NCI-H2107 treated with DMSO at 0.1 percent for 48 hours (cell line): ENCODE measurements around the gene OR2M4.
"Not testable (repeated sequence)": the region's sequence is repeated elsewhere in the genome, so short reads cannot be mapped to it uniquely, and the experiment has no call there.

Source experiments
- DNase-seq: peaks from one replicate; lab custom pipeline; 2025; ENCODE audit not compliant: unreplicated experiment; lab: John Stamatoyannopoulos, UW

Gene OR2M4, protein sequence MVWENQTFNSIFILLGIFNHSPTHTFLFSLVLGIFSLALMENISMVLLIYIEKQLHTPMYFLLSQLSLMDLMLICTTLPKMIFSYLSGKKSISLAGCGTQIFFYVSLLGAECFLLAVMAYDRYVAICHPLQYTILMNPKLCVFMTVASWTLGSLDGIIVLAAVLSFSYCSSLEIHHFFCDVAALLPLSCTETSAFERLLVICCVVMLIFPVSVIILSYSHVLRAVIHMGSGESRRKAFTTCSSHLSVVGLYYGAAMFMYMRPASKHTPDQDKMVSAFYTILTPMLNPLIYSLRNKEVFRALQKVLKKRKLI

DNA sequence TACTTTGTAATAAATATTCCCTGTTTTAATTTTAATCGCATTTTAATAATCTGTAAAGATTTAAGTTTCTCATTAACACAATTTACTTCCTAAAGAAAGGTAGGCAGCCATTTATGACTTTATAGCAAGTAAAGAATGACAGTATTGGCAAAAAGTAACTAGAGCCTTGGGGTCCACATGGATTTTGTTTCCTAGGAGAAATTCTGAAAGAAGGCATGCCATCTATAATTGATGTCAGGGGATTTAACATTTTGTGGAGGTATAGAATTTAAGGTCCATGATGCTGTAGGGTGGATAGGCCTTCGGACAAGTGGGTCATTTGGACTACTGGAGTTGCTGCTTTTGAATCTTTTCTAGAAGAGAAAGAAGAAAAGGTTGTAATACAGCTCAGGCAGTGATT, at the start of gene OR2M4:
OR2M4 (plus strand) TSS at position 301 of the 400 bp plus-strand sequence. CDS start 7,512 bp downstream, outside the sequence.
- DNase-seq = no peak

DNA sequence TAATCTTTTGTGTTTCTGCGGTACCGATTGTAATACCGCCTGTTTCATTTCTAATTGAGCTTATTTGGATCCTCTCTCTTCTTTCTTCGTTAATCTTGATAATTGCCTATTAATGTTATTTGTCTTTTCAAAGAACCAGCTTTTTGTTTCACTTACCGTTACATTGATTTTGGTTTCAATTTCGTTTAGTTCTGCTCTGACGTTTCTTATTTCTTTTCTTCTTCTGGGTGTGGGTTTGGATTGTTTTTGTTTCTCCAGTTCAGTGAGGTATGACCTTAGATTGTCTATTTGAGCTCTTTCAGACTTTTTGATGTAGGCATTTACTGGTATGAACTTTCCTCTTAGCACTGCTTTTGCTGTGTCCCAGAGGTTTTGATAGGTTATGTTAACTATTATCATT, 47.2 kb upstream of the OR2M4 start:
- no peak for DNase-seq

DNA sequence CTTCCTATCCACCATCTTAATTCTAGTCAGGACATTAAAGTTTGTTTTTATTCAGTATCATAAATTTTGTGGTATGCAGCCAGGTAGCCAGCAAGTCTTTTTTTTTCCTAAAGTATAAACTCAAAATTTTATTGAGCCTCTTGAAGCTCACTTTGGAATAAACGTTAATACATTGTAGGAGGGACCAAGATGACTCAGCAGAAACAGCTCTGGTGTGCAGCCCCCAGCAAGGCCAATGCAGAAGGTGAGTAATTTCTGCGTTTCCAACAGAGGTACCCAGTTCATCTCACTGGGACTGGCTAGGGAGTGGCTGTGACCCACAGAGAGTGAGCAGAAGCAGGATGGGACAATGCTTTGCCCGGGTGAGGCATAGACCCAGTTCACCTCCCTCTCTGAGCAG, 43.9 kb upstream of the OR2M4 start:
- no peak for DNase-seq

DNA sequence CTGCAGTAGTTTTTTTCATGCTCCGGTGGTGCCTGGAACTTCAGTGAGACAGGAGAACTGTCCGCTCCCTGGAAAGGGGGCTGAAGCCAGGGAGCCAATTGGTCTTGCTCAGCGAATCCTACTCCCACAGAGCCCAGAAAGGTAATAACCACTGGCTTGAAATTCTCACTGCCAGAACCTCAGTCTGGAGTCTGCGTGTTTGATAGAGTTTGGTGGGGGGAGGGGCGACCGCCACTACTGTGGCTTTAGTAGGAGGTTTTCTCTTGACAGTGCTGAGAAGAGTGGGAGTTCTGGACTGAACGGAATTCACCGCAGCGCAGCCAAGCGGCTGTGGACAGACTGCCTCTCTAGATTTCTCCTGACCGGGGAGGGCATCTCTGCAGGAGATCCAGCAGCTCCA, 42.2 kb upstream of the OR2M4 start:
- no peak for DNase-seq

DNA sequence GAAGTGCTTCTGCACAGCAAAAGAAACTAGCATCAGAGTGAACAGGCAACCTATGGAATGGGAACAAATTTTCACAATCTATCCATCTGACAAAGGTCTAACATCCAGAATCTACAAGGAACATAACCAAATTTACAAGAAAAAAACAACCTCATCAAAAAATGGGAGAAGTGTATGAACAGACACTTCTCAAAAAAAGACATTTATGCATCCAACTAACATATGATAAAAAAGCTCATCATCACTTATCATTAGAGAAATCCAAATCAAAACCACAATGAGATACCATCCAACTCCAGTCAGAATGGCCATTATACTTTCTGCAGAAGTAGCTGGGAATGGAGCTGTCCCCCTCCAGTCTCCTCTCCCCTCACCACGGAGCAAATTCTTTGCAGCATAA, 37.1 kb upstream of the OR2M4 start:
- DNase-seq = no peak

DNA sequence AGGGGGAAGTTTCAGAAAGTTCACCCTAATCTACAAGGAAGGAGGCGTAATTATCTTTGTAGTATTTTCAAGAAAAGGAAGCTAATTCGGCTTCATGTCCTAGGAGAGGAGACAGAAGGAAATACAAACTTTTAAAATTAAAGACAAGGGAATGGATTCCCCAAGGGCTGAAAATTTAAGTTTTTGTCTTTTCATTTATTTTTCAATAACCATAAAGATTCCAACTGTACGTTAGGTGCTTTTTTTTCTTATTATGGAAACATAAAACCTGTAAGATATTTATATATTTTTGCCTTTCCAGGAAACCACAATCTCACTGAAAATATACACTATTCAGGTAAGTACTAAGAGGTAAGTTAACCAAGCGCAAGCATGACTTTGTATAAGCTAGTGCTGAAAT, 34.3 kb upstream of the OR2M4 start, which contains the start of gene OR2M3:
OR2M3 (plus strand) TSS at position 301 of the 400 bp plus-strand sequence. CDS start 5,803 bp downstream, outside the sequence.
- DNase-seq = no peak

DNA sequence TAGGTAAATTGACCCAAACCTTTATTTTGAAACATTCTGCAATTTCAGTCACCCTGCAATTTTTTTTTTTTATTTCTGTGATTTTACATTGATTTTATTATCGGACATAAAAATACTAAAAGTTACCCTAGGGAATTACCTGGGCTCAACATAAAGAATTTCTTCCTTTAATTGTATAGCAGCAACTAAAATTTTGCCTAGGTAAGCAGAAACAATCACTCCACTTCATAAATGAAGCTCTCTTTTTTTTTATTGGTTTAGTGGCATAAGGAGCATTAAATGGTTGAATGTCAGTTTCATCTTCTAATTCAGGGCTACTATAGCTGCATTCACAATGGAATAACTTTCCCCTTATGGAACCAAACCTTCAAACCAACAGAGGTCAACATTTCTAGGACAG, 15.3 kb upstream of the OR2M4 start:
- DNase-seq = no peak

DNA sequence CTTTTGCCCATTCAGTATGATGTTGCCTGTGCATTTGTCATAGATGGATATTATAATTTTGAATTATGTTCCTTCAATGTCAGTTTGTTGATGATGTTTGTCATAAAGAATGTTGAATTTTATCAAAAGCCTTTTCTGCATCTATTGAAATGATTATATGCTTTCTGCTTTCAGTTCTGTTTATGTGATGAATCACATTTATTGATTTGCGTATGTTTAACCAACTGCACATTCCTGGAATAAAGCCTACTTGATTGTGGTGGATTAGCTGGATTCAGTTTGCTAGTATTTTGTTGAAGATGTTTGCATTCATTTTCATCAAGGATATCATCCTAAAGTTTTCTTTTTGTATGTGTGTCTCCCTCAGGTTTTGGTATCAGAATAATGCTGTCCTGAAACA, 5.7 kb upstream of the OR2M4 start:
- no peak for DNase-seq

DNA sequence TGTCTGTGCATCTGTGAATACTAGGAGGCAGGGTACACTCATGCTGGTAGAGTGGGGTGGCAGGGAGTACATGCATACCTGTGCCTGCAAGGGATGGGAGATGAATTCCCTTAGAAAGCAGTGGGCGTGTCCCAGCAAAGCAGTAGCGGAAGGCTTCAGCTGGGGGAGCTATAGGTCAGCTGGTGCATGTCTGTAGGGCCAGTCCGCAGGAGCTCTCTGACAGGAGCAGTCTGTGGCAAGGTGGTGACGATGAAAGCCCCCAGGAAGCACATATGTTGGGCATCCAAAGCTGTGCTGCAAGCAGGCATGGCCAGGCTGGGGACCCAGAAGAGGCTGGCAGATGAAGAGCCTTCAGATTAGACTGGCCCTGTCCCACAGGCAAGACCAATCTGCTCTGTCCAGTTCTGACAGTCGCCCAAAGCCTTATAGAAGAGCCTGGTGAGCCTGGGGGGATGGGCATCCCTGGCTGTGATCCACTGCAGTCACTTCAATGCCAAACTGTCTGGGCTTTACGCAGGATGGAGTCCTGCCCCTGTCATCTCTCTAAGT, 1.8 kb upstream of the OR2M4 start:
- DNase-seq = no peak

DNA sequence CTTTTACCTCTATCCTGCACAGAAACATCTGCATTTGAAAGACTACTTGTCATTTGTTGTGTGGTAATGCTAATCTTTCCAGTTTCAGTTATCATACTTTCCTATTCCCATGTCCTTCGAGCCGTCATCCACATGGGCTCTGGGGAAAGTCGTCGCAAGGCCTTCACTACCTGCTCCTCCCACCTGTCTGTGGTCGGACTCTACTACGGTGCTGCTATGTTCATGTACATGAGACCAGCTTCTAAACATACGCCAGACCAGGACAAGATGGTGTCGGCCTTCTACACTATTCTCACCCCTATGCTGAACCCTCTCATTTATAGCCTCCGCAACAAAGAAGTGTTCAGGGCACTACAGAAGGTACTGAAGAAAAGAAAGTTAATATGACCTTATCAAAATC, 8.3 kb downstream of the OR2M4 start:
- DNase-seq = no peak

DNA sequence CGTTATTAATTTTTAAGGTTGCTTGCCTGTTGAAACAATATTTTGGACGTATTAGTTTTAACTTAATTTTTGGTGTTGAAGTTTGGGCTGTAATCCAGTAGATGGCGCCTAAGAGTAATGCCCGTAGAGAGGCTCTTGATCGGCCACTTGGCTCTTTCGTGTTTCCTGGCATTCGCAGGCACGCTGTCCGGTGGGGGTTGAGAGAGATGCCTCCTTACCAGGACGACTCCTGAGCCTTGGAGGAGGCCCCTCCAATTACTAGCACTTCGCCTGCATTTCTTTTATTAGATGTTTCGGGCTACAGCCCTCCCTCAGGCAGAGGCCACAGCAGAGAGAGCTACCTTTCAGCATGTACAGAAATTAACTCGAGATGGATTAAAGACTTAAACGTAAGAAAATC, 12.0 kb downstream of the OR2M4 start:
- DNase-seq = peak; percentile 29

DNA sequence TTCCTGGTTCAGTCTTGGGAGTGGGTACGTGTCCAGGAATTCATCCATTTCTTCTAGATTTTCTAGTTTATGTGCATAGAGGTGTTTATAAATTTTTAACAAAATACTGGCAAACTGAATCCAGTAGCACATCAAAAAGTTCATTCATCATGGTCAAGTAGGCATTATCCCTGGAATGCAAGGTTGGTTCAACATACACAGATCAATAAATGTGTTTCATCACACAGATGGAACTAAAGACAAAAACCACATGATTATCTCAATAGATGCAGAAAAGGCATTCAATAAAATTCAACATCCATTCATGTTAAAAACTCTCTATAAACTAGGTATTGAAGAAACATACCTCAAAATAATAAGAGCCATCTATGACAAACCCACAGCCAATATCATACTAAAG, 28.1 kb downstream of the OR2M4 start:
- DNase-seq = not testable (repeated sequence)

DNA sequence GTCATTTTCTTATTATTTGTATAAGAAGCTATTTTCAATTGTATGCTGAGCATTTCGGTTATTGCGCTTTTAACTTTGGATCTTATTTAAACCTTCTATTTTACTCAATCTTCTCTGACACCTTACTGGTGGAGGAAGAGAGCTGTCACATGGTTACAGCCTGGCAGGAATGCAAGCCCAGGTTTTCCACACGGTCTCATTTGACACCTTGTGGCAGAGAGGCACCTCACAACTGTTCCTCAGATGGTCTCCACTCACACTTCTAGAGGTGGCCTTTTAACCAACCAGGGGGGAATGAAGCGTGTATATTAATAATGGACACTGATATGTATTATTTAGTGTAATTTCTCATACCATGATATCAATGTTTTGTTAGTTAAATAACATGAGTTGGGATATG, 37.0 kb downstream of the OR2M4 start:
- no peak for DNase-seq

DNA sequence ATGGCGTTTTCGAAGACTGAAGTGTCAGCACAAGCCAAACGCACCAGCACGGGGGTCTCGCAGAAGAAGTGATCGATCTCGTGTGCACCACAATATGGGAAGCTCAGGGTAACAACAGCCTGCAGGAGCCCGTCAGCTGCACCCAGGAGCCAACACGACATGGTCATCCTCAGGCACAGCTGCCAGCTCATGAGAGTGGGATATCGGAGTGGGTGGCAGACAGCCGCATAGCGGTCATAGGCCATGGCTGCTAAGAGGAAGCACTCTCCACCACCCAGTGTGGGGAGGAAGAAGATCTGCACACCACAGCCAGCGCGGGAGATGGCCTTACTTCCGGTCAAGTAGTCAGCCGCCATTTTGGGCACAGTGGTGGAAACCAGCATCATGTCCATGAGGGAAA, 42.0 kb downstream of the OR2M4 start:
- DNase-seq = not testable (repeated sequence)

DNA sequence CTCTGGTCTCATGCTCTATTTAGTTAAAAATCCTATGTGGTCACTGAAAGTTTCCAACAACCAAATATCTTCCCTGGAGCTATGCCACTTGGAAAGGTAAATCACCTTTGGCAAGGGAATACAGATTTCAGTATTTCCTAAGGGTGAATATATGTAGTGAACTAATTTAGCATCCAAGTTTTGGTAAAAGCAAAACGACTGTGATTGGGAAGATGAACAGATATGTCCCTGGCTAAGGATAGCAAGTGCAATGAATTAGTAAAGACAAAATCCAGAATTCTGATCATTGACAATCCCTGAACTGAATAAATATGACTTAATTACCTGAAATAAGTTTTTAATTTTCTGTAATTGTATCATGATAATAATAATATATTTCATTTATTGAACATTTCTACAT, 46.7 kb downstream of the OR2M4 start, which contains the start of gene OR2T33:
OR2T33 (minus strand) TSS at position 101 of the 400 bp plus-strand sequence. CDS start 4,162 bp downstream, outside the sequence.
- no peak for DNase-seq

DNA sequence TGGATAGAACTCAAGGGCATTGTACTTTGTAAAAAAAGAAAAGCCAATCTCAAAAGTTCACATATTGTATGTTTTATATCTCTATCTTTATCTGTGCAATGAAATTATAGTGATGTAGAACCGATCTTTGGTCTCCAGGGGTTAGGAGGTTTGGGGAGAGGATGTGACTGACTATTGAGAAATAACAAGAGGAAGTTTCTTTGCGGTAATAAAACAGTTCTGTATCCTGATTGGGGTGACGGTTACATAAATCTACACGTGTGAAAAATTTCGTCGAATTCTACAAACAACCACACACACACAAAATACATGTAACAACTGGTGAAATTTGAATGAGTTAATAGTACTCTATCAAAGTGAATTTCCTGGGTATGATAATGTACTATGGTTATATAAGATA, 57.2 kb downstream of the OR2M4 start:
- DNase-seq = no peak
